ENCODE data around the gene OLIG1. TPM values are rescaled to one million over a fixed set of nuclear protein-coding genes. Genes with fewer than 3 reads are reported as not detected.

Gene OLIG1
- total and polyA plus RNA-seq, 10 of the 15 experiments (the other 5 are each of a cell fraction or from before 2014, with no cell fraction given) = not detected

DNA sequence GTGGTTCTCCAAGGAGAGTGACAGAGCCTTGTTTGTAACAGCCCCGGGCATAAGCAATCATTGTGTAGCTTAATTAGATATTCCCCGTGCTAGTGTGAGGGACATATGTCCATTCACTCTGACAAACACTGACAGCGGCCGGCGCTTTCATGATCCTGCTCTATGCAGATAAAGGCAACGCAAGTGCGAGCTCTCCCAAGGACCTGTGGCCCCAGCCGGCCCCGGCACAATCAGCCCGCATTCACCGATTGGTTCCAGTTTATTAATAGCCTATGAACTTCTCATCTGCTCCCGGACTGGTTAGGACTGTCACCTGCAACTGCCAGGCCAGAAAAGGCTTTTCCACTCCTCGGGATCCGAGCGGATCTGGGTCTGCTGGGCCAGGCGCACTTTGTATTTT is 18.0 kb upstream of the OLIG1 start:
- H3K27ac ChIP-seq (ENCODE audit: control insufficient read depth, insufficient read depth) = no peak overlapping the region
- peaks cover 0 to 3% of the 10 kb centered on the region in 2 experiments; a peak in 2 of 4 replicates for H3K27me3 ChIP-seq (replicated peaks in 1 of 2; ENCODE audit: control insufficient read depth in 2 of 2, insufficient read depth in 2 of 2, low read length in 1 of 2)
- no peak for FAIRE-seq
- H2AFZ ChIP-seq (ENCODE audit: control insufficient read depth, low read depth, low read length) = no peak overlapping the region
- in situ Hi-C loops (cut with MboI) = no loop called here
- no TSS peak for BruUV-seq (replicated peaks)
- ATAC-seq = no peak
- intact Hi-C loops (cut with micrococcal nuclease; ENCODE audit: unreplicated experiment) = no loop called here
- no peaks in the 10 kb centered on the region for H3K4me1 ChIP-seq (ENCODE audit: control insufficient read depth, insufficient read depth, low read length)
- ChIA-PET CTCF (no interaction called here), POLR2A (no interaction called here), RAD21 (ENCODE audit: unreplicated experiment) (no interaction called here), SMC1A (ENCODE audit: uncharacterized antibody, unreplicated experiment) (no interaction called here)
- no peak overlapping the region for H3K4me2 ChIP-seq (ENCODE audit: control insufficient read depth, insufficient read depth)
- no peak overlapping the region for H3K4me3 ChIP-seq
- no peak overlapping the region for H3K9ac ChIP-seq (ENCODE audit: control insufficient read depth, insufficient read depth, low read length)
- no peak for TF ChIP-seq RUNX3 (IDR thresholded peaks at IDR 0.05; ENCODE audit: low read length)
- no peak for TF ChIP-seq CEBPZ (IDR thresholded peaks at IDR 0.05; ENCODE audit: low read depth, low read length)
- no peak for TF ChIP-seq ZNF274 (IDR thresholded peaks at IDR 0.05; ENCODE audit: insufficient read depth, insufficient read length)
- TF ChIP-seq ZZZ3 (IDR thresholded peaks at IDR 0.05; ENCODE audit: control insufficient read depth, insufficient read length, low read depth) = no peak
- TF ChIP-seq ZNF207 (IDR thresholded peaks at IDR 0.05; ENCODE audit: borderline replicate concordance) = no peak
- no peak for TF ChIP-seq ZBTB4 (CRISPR knock-in tag; IDR thresholded peaks at IDR 0.05)
- TF ChIP-seq ZNF687 (IDR thresholded peaks at IDR 0.05) = no peak
- no peak for TF ChIP-seq SREBF1 (IDR thresholded peaks at IDR 0.05; ENCODE audit: low read length)
- no peak for TF ChIP-seq EP300 (IDR thresholded peaks at IDR 0.05; ENCODE audit: borderline replicate concordance in 1 of 2, control insufficient read depth in 1 of 2, low read depth in 2 of 2, low read length in 2 of 2)
- TF ChIP-seq, protein P1, sequence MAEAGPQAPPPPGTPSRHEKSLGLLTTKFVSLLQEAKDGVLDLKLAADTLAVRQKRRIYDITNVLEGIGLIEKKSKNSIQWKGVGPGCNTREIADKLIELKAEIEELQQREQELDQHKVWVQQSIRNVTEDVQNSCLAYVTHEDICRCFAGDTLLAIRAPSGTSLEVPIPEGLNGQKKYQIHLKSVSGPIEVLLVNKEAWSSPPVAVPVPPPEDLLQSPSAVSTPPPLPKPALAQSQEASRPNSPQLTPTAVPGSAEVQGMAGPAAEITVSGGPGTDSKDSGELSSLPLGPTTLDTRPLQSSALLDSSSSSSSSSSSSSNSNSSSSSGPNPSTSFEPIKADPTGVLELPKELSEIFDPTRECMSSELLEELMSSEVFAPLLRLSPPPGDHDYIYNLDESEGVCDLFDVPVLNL (IDR thresholded peaks at IDR 0.05; ENCODE audit: low read depth, low read length) = no peak
- TF ChIP-seq MYC (IDR thresholded peaks at IDR 0.05; ENCODE audit: insufficient read depth, insufficient read length, insufficient replicate concordance, low read length, severe bottlenecking) = no peak
- no peak for TF ChIP-seq RCOR1 (conservative IDR thresholded peaks at IDR 0.05; ENCODE audit: low read depth, low read length)
- no peak for TF ChIP-seq NBN (IDR thresholded peaks at IDR 0.05)
- no peak for DNase-seq (ENCODE audit: low read depth, low spot score)
- WGBS (ENCODE audit: insufficient coverage, insufficient replicate concordance, low lambda C conversion rate, missing lambda C conversion rate) = 67% methylated on average over 16 of the region's 16 CpGs
- H4K20me1 ChIP-seq (ENCODE audit: control insufficient read depth, insufficient read depth) = no peaks in the 10 kb centered on the region
- no peaks in the 10 kb centered on the region for H3K9me3 ChIP-seq (replicated peaks; ENCODE audit: control insufficient read depth, insufficient read depth, low read length)
- no peaks in the 10 kb centered on the region for H3K79me2 ChIP-seq (ENCODE audit: control insufficient read depth, insufficient read depth, low read length)
- no peaks in the 10 kb centered on the region for H3K36me3 ChIP-seq (ENCODE audit: control insufficient read depth in 2 of 2, insufficient read depth in 2 of 2, low read length in 1 of 2)
